Liver (tissue), 9 donors: ENCODE measurements around the gene SLC17A7. TPM values are rescaled to one million over a fixed set of nuclear protein-coding genes. Genes with fewer than 3 reads are reported as not detected.

Experiments used
- DNase-seq: peaks from one replicate; pipeline ENCODE4 v3.0.0-alpha.2; 2017; ENCODE audit warnings: low spot score
- H3K27ac ChIP-seq, 2 donors: one replicate each; pipeline ENCODE4 v1.7.0; 2013; ENCODE audit warnings: inconsistent platforms in 2 of 2, low read length in 2 of 2, control low read depth in 1 of 2, low read depth in 1 of 2, mild to moderate bottlenecking in 1 of 2
- H3K27me3 ChIP-seq, 4 donors: one replicate each; pipeline versions ENCODE4 v1.6.1 to v1.7.0; 2013; ENCODE audit warnings: low read length in 3 of 4, inconsistent platforms in 1 of 4, mild to moderate bottlenecking in 1 of 4, moderate library complexity in 1 of 4; ENCODE audit not compliant: control insufficient read depth in 4 of 4, insufficient read depth in 4 of 4
- H3K36me3 ChIP-seq, 4 donors: one replicate each; pipeline versions ENCODE4 v1.6.1 to v1.7.0; 2013; ENCODE audit warnings: low read length in 3 of 4, mild to moderate bottlenecking in 3 of 4, low read depth in 1 of 4, moderate library complexity in 1 of 4; ENCODE audit not compliant: control insufficient read depth in 4 of 4, insufficient read depth in 3 of 4
- H3K4me1 ChIP-seq, 4 donors: one replicate each; pipeline versions ENCODE4 v1.6.1 to v1.7.0; 2013; ENCODE audit warnings: low read length in 3 of 4, mild to moderate bottlenecking in 3 of 4, moderate library complexity in 1 of 4; ENCODE audit not compliant: control insufficient read depth in 4 of 4, insufficient read depth in 4 of 4
- H3K4me3 ChIP-seq, 3 donors: one replicate each; pipeline versions ENCODE4 v1.6.1 to v1.7.0; 2013; ENCODE audit warnings: low read length in 3 of 3, control low read depth in 1 of 3, low read depth in 1 of 3, mild to moderate bottlenecking in 1 of 3
- H3K9ac ChIP-seq, 2 donors: one replicate each; pipeline ENCODE4 v1.7.0; 2013; ENCODE audit warnings: low read length in 2 of 2, mild to moderate bottlenecking in 2 of 2, moderate library complexity in 2 of 2, control low read depth in 1 of 2, low read depth in 1 of 2
- H3K9me3 ChIP-seq, 4 donors: one replicate each; pipeline versions ENCODE4 v1.6.1 to v1.7.0; 2013; ENCODE audit warnings: low read length in 3 of 4; ENCODE audit not compliant: control insufficient read depth in 4 of 4
- CTCF ChIP-seq: fragments of 150-350 bp; IDR thresholded peaks from 2 replicates; pipeline ENCODE4 v1.5.1; 2017; ENCODE audit warnings: improper control_type of control experiment, low read depth, low read length; ENCODE audit not compliant: missing input control
- EGR1 ChIP-seq, 2 donors: IDR thresholded peaks; 2 replicates each; pipeline ENCODE4 v1.6.1; 2016 to 2018; ENCODE audit warnings: antibody characterized with exemption in 2 of 2, low read depth in 2 of 2
- FOXA1 ChIP-seq: IDR thresholded peaks from 2 replicates; pipeline ENCODE4 v1.6.1; 2016; ENCODE audit warnings: antibody characterized with exemption
- FOXA2 ChIP-seq: IDR thresholded peaks from 2 replicates; pipeline ENCODE4 v1.6.1; 2016; ENCODE audit warnings: antibody characterized with exemption
- HNF4A ChIP-seq, 2 donors: conservative IDR thresholded peaks; 2 replicates each; pipeline ENCODE4 v1.6.1; 2016; ENCODE audit warnings: antibody characterized with exemption in 2 of 2, mild to moderate bottlenecking in 2 of 2
- HNF4G ChIP-seq: IDR thresholded peaks from 2 replicates; pipeline ENCODE4 v1.6.1; 2016; ENCODE audit warnings: antibody characterized with exemption
- NR2F2 ChIP-seq: IDR thresholded peaks from 2 replicates; pipeline ENCODE4 v1.6.1; 2016; ENCODE audit warnings: antibody characterized with exemption
- RAD21 ChIP-seq, 2 donors: IDR thresholded peaks; 2 replicates each; pipeline ENCODE4 v1.6.1; 2016; ENCODE audit warnings: antibody characterized with exemption in 2 of 2, mild to moderate bottlenecking in 2 of 2
- REST ChIP-seq: IDR thresholded peaks from 2 replicates; pipeline ENCODE4 v1.6.1; 2016; ENCODE audit warnings: antibody characterized with exemption, mild to moderate bottlenecking
- RXRA ChIP-seq, 2 donors: IDR thresholded peaks; 2 replicates each; pipeline ENCODE4 v1.6.1; 2017 to 2018; ENCODE audit warnings: antibody characterized with exemption in 2 of 2, mild to moderate bottlenecking in 1 of 2
- SP1 ChIP-seq: IDR thresholded peaks from 2 replicates; pipeline ENCODE4 v1.6.1; 2018; ENCODE audit warnings: antibody characterized with exemption, mild to moderate bottlenecking
- TAF1 ChIP-seq: conservative IDR thresholded peaks from 2 replicates; pipeline ENCODE4 v1.6.1; 2016; ENCODE audit warnings: antibody characterized with exemption, mild to moderate bottlenecking
- YY1 ChIP-seq: IDR thresholded peaks from 2 replicates; pipeline ENCODE4 v1.6.1; 2016; ENCODE audit warnings: antibody characterized with exemption, mild to moderate bottlenecking
- ZBTB33 ChIP-seq: IDR thresholded peaks from 2 replicates; pipeline ENCODE4 v1.6.1; 2016; ENCODE audit warnings: antibody characterized with exemption
- WGBS: extraction: QIAGEN DNeasy Blood & Tissue Kit; methylation state at CpG from one replicate; pipeline ENCODE4 v1.1.7; 2013; 5-methylcytosine and 5-hydroxymethylcytosine counted together
- polyA plus RNA-seq, 2 donors: library from polyadenylated mRNA; stranded (reverse) in 1 of 2; unstranded in 1 of 2; fragments of 200-250 nt in 1 of 2; fragments of >200 nt in 1 of 2; fragmentation: Nextera tagmentation in 1 of 2; extraction: Ambion mirVana in 1 of 2; gene quantifications; one replicate each; pipeline versions ENCODE4 v1.2.1 to v1.2.3, GENCODE V29; 2013 to 2015
- total RNA-seq, 2 donors: library from RNA; depleted of rRNA; stranded (reverse); fragments of >200 nt; gene quantifications; one replicate each; pipeline ENCODE4 v1.2.3, GENCODE V29; 2014
- TF ChIP-seq, protein P1 (sequence below): IDR thresholded peaks from 2 replicates; pipeline ENCODE4 v1.6.1; 2016; ENCODE audit warnings: antibody characterized with exemption
- donor health status: healthy.
- donor health status: healthy.
- donor health status: healthy.
- donor health status: healthy.
- donor health status: healthy.

Gene SLC17A7
- total and polyA plus RNA-seq, 4 donors: 0.06 to 0.08 TPM; not detected in 2

DNA sequence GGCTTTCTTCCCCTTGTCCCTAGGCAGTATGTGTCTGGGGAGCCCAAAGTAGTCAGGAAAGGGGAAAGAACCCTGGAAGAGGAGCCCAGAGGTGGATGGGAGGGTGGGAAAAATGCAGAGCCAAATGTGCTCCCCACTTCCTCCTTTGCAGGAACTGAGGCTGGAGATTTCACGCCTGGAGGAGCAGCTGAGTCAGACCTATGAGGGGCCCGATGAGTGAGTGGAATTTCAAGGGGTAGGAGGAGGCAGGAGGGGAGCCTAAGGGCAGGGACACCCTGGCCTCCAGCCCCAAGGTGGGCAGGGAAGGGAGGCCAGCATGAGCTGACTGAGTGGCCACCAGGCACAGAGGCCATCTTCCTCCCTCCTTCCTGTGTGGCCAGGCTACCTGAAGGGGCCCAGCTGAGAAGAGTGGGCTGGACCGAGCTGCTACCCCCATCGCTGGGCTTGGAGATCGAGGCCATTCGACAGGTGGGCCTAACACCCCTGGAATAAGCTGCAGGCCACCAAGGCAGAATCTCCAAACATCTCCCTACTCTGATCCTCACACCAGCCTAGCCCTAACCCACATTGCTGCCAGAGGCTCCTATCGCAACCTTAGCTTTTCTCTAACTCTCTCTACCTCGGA lies 32.4 kb downstream of the SLC17A7 start:
- Histone ChIP-seq H3K9me3 (no peaks in the 10 kb centered on the region), H3K27me3 (peaks cover 0 to 2% (median 0%) of the 10 kb centered on the region in 4 donors)

DNA sequence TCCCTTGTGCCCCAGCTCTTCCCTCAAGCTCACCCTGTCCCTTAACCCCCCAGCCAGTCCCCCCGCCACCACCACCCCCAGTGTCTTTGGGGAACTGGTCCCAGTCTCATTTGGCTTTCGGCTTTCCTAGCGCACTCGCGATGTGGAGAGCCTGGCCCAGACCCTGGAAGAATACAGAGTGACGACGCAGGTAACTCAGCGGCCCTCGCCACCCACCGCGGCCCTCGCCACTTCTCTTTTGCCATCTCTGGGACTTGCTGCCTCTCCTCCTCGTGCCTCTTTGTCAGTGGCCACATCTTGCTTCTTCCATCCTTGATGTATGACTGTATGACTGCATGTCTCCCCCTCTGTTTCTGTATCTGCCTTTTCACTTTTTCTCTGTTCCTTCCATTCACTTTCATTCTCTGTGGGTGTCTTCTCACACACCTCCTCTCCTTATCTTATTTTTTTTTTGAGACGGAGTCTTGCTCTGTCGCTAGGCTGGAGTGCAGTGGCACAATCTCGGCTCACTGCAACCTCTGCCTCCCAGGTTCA lies 33.8 kb downstream of the SLC17A7 start:
- Histone ChIP-seq H3K4me1 (no peaks in the 10 kb centered on the region), H3K27ac (no peak overlapping the region), H3K27me3 (peaks cover 0 to 2% (median 0%) of the 10 kb centered on the region in 4 donors), H3K4me3 (no peak overlapping the region), H3K36me3 (no peaks in the 10 kb centered on the region), H3K9ac (no peak overlapping the region), H3K9me3 (no peaks in the 10 kb centered on the region)
- 85% methylated on average over 16 of the region's 16 CpGs for WGBS
- DNase-seq: no peak
- TF ChIP-seq ZBTB33 (no peak), TAF1 (no peak), YY1 (no peak), FOXA2 (no peak), RXRA (IDR thresholded peaks at IDR 0.05) (no peak), NR2F2 (no peak), RAD21 (IDR thresholded peaks at IDR 0.05) (no peak), HNF4G (no peak), HNF4A (conservative IDR thresholded peaks at IDR 0.05) (no peak), SP1 (no peak), FOXA1 (no peak), EGR1 (IDR thresholded peaks at IDR 0.05; ENCODE audit: low read depth in 2 of 2) (no peak)
- TF ChIP-seq, protein P1, sequence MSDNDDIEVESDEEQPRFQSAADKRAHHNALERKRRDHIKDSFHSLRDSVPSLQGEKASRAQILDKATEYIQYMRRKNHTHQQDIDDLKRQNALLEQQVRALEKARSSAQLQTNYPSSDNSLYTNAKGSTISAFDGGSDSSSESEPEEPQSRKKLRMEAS: no peak

More for the DNA sequence above, 32.4 kb downstream of the SLC17A7 start:
- Histone ChIP-seq H3K9ac (no peak overlapping the region), H3K27ac (no peak overlapping the region), H3K36me3 (no peaks in the 10 kb centered on the region), H3K4me1 (no peaks in the 10 kb centered on the region), H3K4me3 (no peak overlapping the region)
- 77% methylated on average over 8 of the region's 8 CpGs for WGBS
- no peak for DNase-seq
- TF ChIP-seq EGR1 (IDR thresholded peaks at IDR 0.05; ENCODE audit: low read depth in 2 of 2) (no peak), TAF1 (no peak), CTCF (no peak), RXRA (IDR thresholded peaks at IDR 0.05) (no peak), FOXA1 (no peak), SP1 (no peak), FOXA2 (no peak), HNF4A (conservative IDR thresholded peaks at IDR 0.05) (no peak), REST (no peak)
- TF ChIP-seq, protein P1: no peak
